Gastroesophageal sphincter (tissue), 4 donors: ENCODE data around the gene PDZD8. TPM values are rescaled to one million over a fixed set of nuclear protein-coding genes. Genes with fewer than 3 reads are reported as not detected.

Experiments used
- ATAC-seq: fragments of 150-250 bp; one replicate; pipeline ENCODE4 v1.9.1; 2016; ENCODE audit warnings: mild to moderate bottlenecking, moderate library complexity
- H3K27ac ChIP-seq, 4 donors: fragments of 200-600 bp; sonication (generic) in 3 of 4; 1 replicate in 3 of 4; 2 replicates in 1 of 4; pipeline ENCODE4 v1.5.1; 2016 to 2019
- H3K27me3 ChIP-seq: fragments of 200-600 bp; sonication (generic); one replicate; pipeline ENCODE4 v1.5.1; 2019
- H3K36me3 ChIP-seq, 2 donors: fragments of 200-600 bp; sonication (generic); one replicate each; pipeline ENCODE4 v1.5.1; 2019; ENCODE audit warnings: control low read depth in 1 of 2
- H3K4me1 ChIP-seq, 3 donors: fragments of 200-600 bp; sonication (generic); 1 replicate in 2 of 3; 2 replicates in 1 of 3; pipeline ENCODE4 v1.5.1; 2016 to 2019; ENCODE audit warnings: control low read depth in 2 of 3
- H3K4me3 ChIP-seq, 2 donors: fragments of 200-600 bp; sonication (generic); one replicate each; pipeline ENCODE4 v1.5.1; 2019; ENCODE audit warnings: mild to moderate bottlenecking in 1 of 2, moderate library complexity in 1 of 2
- H3K9me3 ChIP-seq, 3 donors: fragments of 200-600 bp; sonication (generic); one replicate each; pipeline ENCODE4 v1.5.1; 2017 to 2019; ENCODE audit warnings: control low read depth in 2 of 3
- EP300 ChIP-seq: sonication (generic); formaldehyde crosslinking; IDR thresholded peaks from one replicate; pipeline ENCODE4 v1.6.1; 2017; ENCODE audit warnings: antibody characterized with exemption, mild to moderate bottlenecking
- POLR2A ChIP-seq, 2 donors: fragments of 450-650 bp; IDR thresholded peaks; one replicate each; pipeline ENCODE4 v1.6.1; 2017; ENCODE audit warnings: antibody characterized with exemption in 2 of 2, mild to moderate bottlenecking in 2 of 2, moderate library complexity in 1 of 2
- POLR2AphosphoS5 ChIP-seq: sonication (generic); formaldehyde crosslinking; IDR thresholded peaks from one replicate; pipeline ENCODE4 v1.6.1; 2017; ENCODE audit warnings: antibody characterized with exemption
- WGBS, 2 donors: methylation state at CpG; one replicate each; pipeline ENCODE4 v1.1.5; 2018; ENCODE audit warnings: low coverage in 1 of 2; 5-methylcytosine and 5-hydroxymethylcytosine counted together
- total RNA-seq, 4 donors: library from RNA; depleted of rRNA; stranded (reverse); fragments of >200 nt; gene quantifications; one replicate each; pipeline ENCODE4 v1.1.0, GENCODE V29; 2016
- TF ChIP-seq, protein P1 (sequence below), 4 experiments: fragments of 200-600 bp in 2 of 4; fragments of 450-650 bp in 2 of 4; sonication (generic) in 1 of 4; IDR thresholded peaks; one replicate each; pipeline ENCODE4 v1.5.1; 2017 to 2019; ENCODE audit warnings: antibody characterized with exemption in 4 of 4, mild to moderate bottlenecking in 2 of 4, moderate library complexity in 2 of 4

Gene PDZD8
- total RNA-seq, 4 donors from 2014 or later: 32.8 to 49.2 (median 37.3) TPM

DNA sequence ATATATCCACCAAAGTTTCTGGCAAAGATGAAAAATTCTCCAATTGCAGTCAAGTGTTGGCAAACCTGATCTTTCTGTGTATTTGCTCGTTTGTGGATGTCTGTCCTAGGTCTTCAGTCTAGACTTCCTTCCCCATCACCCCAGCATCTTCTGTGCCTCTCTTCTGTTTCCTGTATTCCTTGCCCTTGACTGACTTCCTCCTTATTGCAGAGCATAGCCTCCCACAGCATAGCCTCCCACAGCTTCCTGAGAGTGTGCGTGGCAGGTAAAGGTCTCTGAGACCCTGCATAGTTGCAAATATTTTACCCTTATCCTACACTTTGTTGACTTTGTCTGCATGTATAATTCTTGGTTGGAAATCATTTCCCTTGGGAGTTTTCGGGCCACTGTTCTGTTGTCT lies 116.0 kb downstream of the PDZD8 start:
- WGBS, 2 donors: 53 to 58% methylated on average over 3 of the region's 3 CpGs
- H3K27me3 ChIP-seq: peaks cover 72% of the 10 kb centered on the region

DNA sequence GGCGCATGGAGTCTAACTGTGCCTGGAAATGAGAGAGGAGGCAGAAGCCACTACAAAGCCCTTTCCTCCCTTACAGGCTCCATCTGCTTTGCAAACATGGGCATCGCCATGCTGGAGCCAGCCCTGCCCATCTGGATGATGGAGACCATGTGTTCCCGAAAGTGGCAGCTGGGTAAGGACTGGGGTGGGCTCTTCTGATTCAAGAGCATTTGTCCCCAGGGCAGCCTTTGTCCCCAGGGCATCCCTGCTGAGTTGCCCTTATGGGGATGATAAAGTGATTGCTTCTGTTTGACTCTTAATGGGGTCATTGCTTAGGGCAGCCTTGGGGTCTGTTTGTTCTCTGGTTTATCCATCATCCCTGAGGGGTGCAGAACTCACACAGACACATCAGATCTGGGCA lies 117.5 kb downstream of the PDZD8 start:
- TF ChIP-seq EP300 (no peak), POLR2A (IDR thresholded peaks at IDR 0.05) (no peak), POLR2AphosphoS5 (no peak)
- TF ChIP-seq, protein P1, sequence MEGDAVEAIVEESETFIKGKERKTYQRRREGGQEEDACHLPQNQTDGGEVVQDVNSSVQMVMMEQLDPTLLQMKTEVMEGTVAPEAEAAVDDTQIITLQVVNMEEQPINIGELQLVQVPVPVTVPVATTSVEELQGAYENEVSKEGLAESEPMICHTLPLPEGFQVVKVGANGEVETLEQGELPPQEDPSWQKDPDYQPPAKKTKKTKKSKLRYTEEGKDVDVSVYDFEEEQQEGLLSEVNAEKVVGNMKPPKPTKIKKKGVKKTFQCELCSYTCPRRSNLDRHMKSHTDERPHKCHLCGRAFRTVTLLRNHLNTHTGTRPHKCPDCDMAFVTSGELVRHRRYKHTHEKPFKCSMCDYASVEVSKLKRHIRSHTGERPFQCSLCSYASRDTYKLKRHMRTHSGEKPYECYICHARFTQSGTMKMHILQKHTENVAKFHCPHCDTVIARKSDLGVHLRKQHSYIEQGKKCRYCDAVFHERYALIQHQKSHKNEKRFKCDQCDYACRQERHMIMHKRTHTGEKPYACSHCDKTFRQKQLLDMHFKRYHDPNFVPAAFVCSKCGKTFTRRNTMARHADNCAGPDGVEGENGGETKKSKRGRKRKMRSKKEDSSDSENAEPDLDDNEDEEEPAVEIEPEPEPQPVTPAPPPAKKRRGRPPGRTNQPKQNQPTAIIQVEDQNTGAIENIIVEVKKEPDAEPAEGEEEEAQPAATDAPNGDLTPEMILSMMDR (IDR thresholded peaks at IDR 0.05): no peak
- Histone ChIP-seq H3K36me3 (no peaks in the 10 kb centered on the region), H3K4me1 (no peaks in the 10 kb centered on the region), H3K4me3 (no peak overlapping the region), H3K27me3 (peaks cover 56% of the 10 kb centered on the region), H3K27ac (no peak overlapping the region), H3K9me3 (no peaks in the 10 kb centered on the region)
- 41% methylated on average over 3 of the region's 3 CpGs; no CpG with 5 or more reads in 1 of the 2 donors for WGBS, 2 donors
- no peak for ATAC-seq

More for the DNA sequence above, 116.0 kb downstream of the PDZD8 start:
- Histone ChIP-seq H3K36me3 (no peaks in the 10 kb centered on the region), H3K4me1 (no peaks in the 10 kb centered on the region), H3K4me3 (no peak overlapping the region), H3K9me3 (no peaks in the 10 kb centered on the region), H3K27ac (no peak overlapping the region)
- TF ChIP-seq POLR2A (IDR thresholded peaks at IDR 0.05): no peak
- no peak for TF ChIP-seq POLR2AphosphoS5
- TF ChIP-seq EP300: no peak
- TF ChIP-seq, protein P1 (IDR thresholded peaks at IDR 0.05): no peak
- no peak for ATAC-seq

DNA sequence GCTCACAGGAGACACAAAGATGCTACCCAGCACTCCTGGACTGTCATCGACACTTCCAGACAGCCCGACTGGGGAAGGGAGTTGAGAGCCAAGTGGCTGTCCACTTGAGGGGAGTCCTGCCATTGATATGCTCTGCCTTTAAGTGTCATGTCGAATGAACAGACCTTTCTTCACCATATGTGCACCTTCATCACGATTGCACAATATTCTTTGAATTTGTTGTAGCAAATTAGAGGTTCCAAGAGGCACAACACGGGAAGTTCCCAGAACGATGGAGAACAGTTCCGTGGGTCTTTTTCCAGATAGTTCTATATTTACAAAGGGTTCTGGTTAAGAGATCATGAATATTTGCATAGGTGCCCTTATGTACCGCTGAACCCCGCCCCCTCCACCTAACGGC lies 118.3 kb downstream of the PDZD8 start:
- Histone ChIP-seq H3K36me3 (no peaks in the 10 kb centered on the region), H3K4me1 (no peaks in the 10 kb centered on the region), H3K4me3 (no peak overlapping the region), H3K27ac (no peak overlapping the region), H3K9me3 (no peaks in the 10 kb centered on the region), H3K27me3 (peaks cover 48% of the 10 kb centered on the region)
- no peak for TF ChIP-seq POLR2AphosphoS5
- ATAC-seq: no peak
- 79 to 84% methylated on average over 6 to 8 of the region's 10 CpGs for WGBS, 2 donors

DNA sequence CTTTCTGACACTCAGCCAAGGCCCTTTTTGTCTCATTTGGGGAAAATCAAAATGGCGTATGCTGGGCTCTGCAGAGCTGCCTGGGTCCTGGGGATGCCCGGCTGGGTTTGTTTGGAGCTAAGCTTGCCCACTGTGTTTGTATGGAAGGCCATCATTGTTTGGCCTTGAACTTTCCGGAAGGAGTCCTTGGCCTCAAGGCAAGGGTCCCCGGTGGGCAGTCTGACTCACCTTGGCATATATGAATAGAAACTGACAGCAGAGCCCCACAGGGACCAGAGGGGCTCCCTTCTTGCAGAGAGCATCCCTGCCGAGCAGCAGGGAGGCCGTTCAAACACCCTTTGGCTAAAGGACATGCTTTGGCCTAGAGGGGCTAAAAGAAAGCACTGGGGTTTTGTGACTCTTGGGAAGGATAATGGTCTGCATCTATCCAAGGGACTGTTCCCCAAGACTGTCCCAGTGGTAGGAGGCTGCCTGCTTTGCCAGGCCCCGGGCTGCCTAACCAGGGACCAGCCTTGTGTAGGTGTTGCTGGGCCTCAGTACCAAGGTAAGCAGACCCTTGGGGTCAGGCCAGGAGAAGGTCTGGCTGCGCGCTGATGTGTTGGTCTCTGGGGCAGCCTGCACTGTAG lies 119.3 kb downstream of the PDZD8 start:
- no peaks in the 10 kb centered on the region for H3K9me3 ChIP-seq
- no peak overlapping the region for H3K4me3 ChIP-seq
- no peaks in the 10 kb centered on the region for H3K4me1 ChIP-seq
- H3K27me3 ChIP-seq: peaks cover 47% of the 10 kb centered on the region
- TF ChIP-seq, protein P1 (IDR thresholded peaks at IDR 0.05): no peak
- no peaks in the 10 kb centered on the region for H3K36me3 ChIP-seq
- H3K27ac ChIP-seq: no peak overlapping the region
- ATAC-seq: no peak
- 93% methylated on average over 4 of the region's 9 CpGs; no CpG with 5 or more reads in 1 of the 2 donors for WGBS, 2 donors

DNA sequence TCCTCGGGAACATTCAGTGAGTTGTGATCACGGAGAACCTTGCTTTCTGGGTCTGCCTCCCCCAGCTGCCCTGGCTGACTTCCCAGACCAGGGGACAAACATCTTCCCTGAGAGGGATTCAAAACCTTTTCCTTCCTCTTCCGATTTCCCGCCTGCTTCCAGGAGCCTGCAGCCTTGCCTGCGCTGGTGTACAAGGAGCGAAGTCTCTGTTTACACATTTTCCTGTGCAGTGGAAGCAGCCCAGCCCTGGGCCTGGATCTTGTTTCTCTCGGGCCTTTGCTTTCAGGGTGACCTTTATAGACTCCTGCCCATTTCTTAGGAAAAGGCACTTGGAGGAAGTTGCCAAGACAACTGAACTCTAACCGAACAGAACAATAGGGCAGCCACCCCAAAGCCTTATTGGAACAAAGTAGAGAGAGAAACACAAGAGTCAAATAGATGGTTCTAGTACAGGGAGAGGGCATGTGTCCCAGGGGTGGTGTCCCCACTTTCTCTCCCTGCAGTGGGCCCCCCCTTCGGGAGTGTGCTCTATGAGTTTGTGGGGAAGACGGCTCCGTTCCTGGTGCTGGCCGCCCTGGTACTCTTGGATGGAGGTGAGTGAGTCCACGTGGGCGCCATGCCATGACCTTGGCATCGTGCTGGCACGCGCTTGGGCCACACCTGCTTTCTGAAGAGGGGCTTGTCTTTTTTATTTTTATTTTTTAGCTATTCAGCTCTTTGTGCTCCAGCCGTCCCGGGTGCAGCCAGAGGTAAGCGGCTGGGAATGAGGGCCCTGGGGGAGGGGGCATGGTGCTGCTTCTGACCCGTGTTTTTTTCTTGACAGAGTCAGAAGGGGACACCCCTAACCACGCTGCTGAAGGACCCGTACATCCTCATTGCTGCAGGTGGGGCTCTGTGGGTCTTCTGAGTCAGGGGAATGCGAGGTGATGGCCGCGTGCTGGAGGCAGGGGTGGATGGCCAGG lies 120.2 kb downstream of the PDZD8 start:
- H3K4me1 ChIP-seq: no peaks in the 10 kb centered on the region
- no peak for ATAC-seq
- no peak overlapping the region for H3K27ac ChIP-seq
- TF ChIP-seq POLR2AphosphoS5 (no peak), POLR2A (IDR thresholded peaks at IDR 0.05) (no peak), EP300 (no peak)
- TF ChIP-seq, protein P1 (IDR thresholded peaks at IDR 0.05): no peak
- H3K27me3 ChIP-seq: peaks cover 48% of the 10 kb centered on the region
- H3K36me3 ChIP-seq: no peaks in the 10 kb centered on the region
- H3K9me3 ChIP-seq: no peaks in the 10 kb centered on the region
- 73 to 80% methylated on average over 6 to 11 of the region's 26 CpGs for WGBS, 2 donors
- H3K4me3 ChIP-seq: no peak overlapping the region
